NCI-H1694 (cell line): ENCODE results near the gene CCDC158.
"Not testable (repeated sequence)": the region's sequence is repeated elsewhere in the genome, so short reads cannot be mapped to it uniquely, and the experiment has no call there.

Experiments
- DNase-seq: peaks from one replicate; lab custom pipeline; 2025; lab: John Stamatoyannopoulos, UW

Gene CCDC158

DNA sequence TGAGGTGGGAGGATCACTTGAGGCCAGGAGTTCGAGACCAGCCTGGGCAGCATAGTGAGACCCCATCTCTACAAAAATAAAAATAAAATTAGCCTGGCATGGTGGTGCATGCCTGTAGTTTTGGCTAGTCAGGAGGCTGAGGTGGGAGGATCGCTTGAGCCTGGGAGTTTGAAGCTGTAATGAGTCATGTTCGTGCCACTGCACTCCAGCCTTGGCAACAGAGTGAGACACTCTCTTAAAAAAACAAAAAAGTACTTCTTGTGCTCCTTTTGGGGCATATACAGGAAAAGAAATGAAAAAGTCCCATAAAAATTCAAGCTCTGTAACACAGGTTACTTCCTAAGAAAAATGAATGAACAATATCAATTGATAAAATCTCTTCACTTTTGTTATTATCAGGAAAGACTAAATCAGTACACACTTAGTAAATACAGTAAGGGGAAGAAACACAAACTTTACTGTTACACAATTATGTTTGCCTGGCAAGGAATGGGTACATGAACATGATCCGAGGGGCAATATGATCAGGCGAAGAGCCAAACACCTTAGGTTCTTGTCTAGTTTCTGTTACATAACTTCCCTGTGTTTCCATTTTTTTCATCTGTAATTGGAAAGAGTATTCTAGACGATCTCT is 46.9 kb downstream of the CCDC158 start:
- no peak for DNase-seq

DNA sequence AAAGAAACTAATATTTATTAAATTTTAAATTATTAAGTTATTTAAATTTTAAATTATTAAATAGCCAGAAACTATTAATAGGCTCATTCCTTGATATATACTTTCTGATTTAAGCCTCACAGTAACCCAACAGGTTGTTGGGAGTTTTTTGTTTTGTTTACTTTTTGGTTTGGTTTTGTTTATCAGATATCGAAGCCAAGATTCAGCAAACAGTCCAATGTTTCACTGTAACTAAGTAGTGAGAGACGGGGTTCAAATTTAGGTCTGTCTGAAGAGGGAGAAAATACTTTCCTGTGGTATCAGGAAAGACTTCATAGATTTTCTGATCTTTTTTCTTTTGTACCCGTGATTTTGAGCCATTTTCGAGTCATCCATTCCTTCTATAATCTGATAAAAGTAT is 54.2 kb downstream of the CCDC158 start:
- DNase-seq, result no peak

DNA sequence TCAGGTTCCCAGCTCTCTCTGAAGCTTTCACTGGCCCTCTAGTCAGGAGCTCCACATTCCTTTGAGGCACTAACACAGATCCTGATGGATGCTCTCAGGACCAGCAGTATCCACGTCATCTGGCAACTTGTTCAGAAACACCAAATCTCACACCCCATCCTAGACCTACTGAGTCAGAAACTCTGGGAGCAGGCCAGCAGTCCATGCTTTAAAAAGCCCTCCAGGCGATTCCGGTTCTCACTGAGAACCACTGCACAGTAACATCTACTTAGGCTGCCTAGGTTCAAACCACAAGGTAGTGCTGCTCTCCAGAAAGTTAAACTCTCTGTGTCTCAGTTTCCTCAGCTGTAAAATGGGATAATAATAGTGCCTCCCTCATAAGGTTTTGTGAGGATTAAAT is 55.3 kb downstream of the CCDC158 start:
- DNase-seq, result no peak

DNA sequence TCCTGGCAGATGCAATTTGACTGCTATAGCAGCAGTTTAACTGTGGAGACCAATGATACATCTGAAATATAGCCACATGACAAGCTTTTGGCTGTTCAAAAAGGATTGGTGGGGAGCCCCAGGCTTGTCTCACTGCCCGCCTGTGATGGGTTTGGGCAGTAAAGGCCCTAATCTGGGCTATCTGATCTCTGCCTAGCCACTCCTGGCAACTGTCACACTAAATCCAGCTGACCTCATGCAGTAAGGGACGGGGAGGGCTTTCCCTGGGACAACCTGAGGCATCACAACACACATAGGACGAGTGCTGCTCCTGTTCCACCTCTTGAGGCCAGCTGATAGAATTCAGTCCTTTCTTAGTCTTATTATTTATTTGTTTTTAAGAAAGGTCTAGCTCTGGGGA is 56.2 kb downstream of the CCDC158 start:
- no peak for DNase-seq

DNA sequence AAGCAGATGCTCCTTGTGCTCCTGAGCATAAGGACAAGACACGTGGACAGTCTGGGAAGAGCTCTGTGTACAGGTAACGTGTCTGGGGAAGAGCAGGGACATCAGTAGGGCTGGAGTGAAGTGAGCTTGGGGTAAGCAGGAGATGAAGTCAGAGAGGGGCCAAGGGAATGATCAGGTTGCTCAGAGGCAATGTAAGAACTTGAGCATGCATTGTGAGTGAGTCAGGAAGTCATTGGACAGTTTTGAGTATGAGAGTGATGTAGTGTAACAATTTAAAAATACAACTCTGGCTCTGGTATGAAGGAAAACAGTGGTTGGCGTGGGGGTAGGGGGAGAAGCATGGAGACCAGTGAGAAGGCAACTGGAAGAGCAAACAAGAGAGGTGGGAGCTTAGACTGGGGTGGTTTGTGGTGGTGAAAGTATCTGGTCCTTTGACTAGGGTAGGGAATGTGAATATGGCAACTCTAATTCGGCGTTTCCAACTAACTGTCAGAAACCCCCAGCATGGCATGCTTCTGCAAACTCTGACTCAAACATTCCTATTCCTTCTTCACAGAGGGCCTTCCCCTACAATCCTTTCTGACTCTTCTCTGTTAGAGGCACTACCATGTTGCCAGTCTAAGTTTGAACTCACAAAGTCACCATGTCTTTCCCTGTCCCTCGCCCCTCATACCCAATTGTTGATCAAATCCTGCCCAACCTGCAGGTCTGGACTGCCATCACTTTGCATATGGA is 57.2 kb downstream of the CCDC158 start:
- DNase-seq, result no peak

DNA sequence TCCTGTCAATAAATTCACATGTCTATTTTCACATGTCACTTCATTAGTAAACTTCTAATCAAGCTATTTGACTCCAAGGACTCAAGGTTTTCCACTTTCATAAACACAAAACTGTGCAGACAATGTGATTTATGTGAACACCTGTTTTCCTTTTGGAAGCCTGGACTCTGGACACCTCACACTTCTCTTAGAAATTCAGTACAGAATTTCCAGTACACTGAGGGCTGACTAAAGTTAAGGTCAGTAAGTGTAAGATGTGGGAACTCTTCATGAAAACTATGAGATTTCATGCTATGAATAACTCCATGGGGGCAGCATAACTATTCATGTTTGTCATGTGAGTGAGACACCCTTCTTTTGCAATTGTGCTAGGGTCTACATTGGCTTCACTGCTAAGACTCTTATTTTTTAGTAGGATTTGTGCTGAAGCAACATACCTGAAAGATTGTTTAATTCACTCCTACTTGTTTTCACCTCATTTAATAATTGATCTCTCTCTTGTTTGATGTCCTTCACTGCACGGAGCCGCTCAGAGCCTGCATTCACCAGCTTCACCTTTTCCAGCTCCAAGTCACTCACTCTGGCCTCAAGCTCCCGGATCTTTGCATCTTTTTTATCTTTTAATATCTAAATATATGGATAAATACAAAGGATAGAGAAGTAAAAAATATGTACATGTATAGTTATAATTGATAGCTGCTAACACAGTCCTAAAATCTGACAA is 59.1 kb downstream of the CCDC158 start:
- DNase-seq, result no peak

DNA sequence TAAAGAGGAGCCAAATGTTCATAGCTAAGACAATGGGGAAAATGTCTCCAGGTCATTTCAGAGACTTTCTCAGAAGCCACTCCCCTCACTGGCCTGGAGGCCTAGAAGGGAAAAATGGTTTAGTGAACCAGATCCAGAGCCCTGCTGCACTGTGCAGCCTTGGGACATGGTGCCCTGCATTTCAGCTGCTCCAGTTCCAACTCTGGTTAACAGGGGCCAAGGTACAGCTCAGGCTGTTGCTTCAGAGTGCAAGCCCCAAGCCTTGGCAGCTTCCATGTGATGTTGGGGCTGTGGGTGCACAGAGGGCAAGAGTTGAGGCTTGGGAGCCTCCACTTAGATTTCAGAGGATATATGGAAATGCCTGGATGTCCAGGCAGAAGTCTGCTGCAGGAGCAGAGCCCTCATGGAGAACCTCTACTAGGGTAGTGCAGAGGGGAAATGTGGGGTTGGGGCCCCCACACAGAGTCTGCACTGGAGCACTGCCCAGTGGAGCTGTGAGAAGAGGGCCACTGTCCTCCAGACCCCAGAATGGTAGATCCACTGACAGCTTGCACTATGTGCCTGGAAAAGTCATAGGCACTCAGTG is 61.0 kb downstream of the CCDC158 start:
- DNase-seq, result not testable (repeated sequence)

DNA sequence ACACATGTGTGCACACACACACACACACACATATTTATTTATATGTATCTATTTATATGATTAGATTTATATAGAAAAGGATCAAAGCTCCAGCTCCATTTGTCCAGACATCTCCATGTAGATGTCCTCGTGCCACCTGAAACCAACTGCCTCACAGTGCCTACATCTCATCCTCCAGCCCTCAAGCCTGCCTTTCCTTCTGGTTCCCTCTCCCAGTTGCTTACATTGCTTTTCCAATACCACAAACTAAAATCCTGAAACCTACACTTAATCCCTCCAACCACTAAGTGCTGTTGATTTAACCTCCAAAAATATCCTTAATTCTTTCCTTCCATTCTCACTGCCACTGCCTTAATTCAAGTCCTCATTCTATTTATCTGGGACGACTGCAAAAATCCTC is 63.0 kb downstream of the CCDC158 start:
- DNase-seq, result no peak

DNA sequence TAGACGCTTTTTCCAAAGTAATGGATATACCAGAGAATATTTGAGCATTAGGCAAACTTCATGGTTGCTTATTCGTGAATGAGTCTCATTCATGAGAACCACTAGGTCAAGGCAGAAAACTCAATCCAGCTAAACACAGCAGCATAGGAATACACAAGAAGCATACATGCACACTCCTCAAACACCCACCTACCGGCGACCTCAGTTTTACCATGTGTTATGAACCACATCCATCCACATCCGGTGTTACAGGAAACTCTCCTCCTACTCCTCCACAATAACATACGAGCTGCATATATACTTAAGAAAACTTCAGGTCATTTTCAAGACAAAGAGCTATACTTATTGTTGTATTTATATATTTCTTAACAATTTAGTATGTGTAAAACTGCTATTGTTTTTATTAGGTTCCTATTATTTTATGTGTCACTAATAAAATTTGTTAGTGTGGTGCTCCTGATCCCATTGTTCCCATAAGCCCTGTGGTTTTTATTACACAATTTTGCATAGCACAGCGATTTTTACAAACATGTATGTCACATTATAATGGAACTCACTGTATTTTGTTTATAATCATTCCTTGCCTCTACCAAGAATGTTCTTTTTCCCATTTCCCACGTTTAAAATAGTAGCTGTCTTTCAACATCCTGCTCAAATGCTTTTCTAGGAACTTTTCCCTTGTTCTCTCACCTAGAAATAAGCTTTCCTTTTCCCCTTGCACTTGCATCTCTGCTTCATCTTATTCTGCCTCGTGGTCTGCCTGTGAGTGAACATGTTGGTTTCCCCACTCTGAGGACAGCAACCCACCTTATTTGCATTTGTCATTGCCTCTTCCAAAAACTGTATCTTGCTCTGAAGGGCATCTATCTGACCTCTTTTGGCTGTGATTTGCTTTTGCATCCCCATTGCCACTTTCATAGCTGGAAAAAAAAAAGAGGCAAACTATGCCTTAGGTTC is 66.1 kb downstream of the CCDC158 start:
- no peak for DNase-seq

DNA sequence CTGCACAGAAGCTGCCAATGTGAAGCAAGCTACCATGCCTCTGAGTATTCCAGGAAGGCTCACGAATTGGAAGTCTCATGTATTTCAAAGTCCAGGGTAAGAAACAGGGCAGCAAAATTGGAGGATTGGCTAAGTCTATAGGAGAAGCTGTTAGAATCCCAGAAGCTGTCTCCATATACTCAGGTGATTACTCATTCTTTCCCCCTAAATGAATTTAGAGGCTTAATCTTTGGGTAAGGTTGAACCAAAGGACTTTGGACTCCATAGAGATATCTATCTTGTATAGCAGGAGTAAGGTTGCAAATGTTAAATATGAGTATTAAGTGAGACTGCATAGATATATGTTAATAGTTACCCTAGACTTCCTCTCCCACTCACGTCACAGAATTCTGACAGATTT is 78.1 kb downstream of the CCDC158 start:
- no peak for DNase-seq

DNA sequence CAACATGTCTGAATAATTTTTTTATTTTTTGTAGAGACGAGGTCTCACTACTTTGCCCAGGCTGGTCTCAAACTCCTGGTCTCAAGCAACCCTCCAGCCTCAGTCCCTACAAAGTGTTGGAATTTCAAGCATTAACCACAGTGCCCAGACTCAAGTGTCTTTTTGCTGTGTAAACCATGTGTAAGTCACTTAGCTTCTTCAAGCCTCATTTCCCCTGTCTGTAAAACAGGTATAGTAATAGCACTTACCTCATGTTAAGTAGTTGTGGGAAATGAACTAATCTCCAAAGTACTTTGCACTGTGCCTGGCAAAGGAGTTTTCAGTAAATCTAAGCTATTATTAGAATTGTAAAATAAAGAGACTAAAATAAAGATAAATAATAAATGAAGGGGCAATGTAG is 78.8 kb downstream of the CCDC158 start:
- no peak for DNase-seq

DNA sequence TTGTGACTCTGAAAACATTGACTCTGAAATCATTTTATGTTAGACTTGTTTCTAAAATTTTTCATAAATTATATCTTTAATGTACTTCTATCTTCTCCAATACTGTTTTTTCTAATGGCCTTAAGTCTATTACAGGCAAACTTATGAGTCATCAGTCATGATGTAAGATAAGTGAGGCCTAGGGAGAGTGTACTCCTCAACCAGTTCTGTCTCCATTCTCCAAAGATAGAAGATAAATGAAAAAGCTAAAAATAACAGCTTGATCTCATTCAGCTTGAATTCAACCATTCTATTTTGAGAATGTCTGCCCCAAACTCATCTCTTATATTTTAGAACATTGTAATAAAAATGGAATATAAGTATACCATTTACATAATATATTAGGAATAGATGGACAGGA is 79.9 kb downstream of the CCDC158 start:
- no peak for DNase-seq

DNA sequence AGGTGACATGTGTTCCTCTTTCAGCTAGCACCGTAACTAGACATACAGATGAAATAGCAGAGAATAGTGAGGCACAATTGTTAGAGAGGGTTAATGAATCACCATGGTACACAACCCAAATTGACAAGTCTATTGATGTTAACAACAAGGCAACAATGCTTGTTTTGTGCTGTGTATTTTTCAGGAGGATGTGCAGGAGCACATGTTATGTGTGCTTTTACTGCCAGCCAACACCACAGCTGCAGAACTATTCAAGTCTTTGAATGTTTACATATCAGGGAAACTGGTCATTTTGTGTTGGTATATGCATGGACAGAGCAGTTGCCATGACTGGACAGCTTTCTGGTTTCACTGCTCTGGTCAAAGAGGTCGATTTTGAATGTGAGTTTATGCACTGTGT is 81.6 kb downstream of the CCDC158 start:
- DNase-seq, result no peak

DNA sequence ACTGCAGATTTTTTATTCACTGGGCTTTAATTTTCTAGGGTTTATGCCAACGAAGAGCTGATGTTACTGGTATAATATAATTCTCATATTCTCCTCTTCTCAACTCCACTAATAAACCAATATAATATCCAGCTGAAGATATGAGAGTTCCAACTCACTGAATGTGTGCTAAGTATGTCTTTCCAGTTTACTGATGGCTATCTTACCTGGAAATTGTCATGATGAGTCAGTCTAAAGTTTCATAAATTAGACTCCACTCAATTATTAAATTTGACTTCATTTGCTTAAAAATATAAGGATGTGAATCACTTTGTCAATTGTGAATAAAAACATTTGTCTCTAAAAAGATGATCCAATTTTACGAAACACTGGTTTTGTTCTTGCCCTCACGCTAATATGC is 86.1 kb downstream of the CCDC158 start:
- no peak for DNase-seq

DNA sequence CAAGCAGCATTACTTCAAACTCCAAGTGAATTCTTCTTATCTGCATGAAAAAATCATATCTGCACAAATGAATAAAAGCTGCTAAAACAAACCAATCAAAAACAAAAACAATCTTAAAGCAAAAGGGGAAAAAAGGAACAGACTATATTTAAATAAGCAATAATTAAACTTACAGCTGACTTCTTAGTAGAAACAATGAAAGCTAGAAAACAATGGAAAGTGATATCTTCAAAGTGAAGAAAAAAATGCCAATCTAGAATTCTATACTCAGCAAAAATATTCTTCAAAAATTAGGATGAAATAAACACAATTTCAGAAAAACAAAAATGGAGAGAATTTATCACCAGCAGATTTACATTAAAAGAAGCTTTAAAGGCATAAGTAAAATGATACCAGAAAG is 94.4 kb downstream of the CCDC158 start:
- DNase-seq, result no peak

DNA sequence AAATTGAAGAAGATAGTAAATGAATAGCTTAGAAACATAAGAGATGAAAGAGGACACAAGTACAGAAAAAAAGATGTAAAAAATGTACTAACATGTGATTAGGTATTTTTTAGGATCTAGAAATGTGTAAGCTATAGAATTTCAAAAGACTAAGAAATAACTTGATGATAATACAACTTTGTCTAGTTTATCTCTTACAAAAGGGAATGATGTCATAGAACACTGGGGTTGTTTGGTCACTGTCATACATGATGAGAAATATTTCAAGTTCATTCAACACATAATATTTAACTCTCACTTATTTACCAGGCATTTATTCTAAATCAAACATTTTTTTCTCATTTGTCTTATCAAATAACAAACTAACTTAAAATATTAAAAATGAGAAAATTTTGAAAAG is 95.9 kb downstream of the CCDC158 start:
- no peak for DNase-seq

DNA sequence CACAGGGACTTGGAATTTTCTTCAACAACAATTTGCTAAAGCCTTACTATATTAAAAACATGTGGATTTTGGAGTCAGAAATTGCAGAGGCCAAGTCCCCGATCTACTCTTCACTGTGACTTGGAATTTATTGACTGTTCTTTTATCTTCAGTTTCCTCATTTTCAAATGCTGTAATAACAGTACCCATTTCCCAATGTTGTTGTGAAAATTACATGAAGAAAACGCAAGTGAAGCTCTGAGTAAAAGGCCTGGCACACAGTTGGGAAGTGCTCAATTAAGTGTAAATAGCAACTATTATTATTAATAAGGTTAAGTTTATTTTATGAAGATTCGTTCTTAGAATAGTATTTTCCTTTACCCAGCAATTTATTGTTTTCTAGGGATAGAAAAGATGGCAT is 98.7 kb downstream of the CCDC158 start:
- DNase-seq, result no peak

DNA sequence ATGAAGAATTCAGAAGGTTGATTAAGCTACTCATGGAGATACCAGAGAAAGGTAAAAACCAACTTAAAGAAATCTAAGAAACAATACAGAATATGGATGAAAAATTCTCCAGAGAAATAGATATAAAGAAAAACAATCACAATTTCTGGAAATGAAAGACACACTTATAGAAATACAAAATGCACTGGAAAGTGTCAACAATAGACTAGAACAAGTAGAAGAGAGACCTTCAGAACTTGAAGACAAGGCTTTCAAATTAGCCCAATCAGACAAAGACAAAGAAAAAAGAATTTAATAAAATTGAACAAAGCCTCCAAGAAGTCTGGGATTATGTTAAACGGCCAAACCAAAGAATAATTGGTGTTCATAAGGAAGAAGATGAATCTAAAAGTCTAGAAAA is 104.8 kb downstream of the CCDC158 start:
- no peak for DNase-seq

DNA sequence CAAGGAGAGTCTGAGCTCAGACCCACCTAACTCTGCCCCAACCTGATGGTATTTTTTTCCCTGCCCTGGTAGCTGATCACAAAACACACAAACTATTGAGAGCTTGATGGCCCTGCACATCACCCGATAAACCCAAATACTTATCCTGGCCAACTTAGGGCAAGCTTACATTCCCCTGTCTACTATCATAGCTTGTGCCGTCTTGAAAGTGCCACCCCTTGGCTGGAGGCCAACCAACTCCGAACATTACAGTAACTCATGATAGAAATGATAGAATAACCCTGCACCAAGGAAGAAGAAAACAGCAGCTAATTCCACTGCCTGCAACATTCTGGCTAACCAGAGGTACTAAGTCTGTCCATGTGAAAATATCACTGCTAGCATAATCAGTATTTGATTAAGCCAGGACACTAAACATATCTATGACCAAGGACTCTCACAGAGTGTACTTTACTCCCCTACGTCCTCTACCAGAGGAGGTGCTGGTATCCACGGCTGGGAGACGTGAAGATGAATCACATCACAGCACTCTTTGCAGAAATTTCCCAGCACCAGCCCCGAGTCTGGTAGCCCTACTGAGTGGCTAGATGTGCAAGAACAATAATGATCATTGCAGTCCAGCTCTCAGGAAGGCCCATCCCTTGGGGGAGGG is 105.5 kb downstream of the CCDC158 start:
- no peak for DNase-seq

DNA sequence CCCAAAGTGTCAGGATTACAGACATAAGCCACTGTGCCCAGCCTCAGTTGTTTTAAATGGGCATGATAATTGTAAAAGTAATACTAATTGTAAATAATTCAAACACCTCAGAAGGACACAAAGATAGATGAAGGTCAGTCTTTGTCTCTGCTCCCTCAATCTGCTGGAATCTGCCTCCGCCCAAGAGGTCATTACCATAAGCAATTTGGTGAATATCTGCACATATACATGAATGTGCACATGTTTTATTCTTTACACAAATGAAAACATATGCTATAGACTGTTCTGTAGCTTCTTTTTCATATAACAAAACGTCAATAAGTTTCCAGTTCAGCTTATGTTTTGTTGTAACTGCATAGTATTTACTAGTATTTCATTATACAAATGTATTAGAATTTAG is 107.4 kb downstream of the CCDC158 start:
- no peak for DNase-seq

DNA sequence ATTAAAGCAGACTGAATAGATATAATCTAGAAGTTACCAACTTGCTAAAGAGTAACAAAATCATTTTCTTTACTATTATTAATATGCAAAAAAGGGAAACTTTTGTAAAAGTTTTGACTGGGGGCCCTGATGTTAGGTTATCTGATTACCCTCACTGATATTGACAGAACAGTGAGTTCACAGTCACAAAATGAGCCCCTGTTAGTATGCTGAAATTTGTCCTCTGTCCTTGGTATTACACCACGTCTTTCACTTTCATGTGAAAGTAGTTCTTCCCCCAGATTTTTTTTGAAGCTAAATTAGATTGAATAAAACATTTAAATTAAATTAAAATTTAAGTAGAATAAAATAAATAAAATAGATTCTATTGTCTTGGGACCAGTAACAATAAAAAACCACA is 108.5 kb downstream of the CCDC158 start:
- no peak for DNase-seq
